ENCODE data around the gene MAMDC2.

GRCh38 chr9:70144131-70144503 is 100.5 kb downstream of the MAMDC2 start:
- TF ChIP-seq CTCF (conservative IDR thresholded peaks at IDR 0.05) (no peak), EZH2 (IDR thresholded peaks at IDR 0.05; ENCODE audit: low read depth) (no peak)

Data from PC-9 (cell line).